GM12878 (cell line): ENCODE measurements around the gene TMEM163. TPM values are rescaled to one million over a fixed set of nuclear protein-coding genes. Genes with fewer than 3 reads are reported as not detected.

Experiments
- ATAC-seq: fragments of 200-7000 bp; cut with Tn5 transposase; 3 replicates; pipeline ENCODE4 v1.9.1; 2020; ENCODE audit warnings: mild to moderate bottlenecking, moderate library complexity
- BruUV-seq: library from RNA; stranded (reverse); fragments of 400-500 nt; replicated peaks from 2 replicates; lab custom pipeline; 2021; lab: Mats Ljungman, UMichigan
- CTCF ChIA-PET: fragments of 300-600 bp; sonication (Branson Sonifier 250); formaldehyde crosslinking; extraction: SDS; loops from one replicate; lab custom pipeline; 2021; ENCODE audit warnings: inconsistent platforms; lab: Yijun Ruan, JAX
- POLR2A ChIA-PET: fragments of 350-600 bp; formaldehyde crosslinking; extraction: SDS; loops from one replicate; lab custom pipeline; 2021; ENCODE audit warnings: inconsistent platforms; lab: Charles Lee
- RAD21 ChIA-PET: fragments of 300-600 bp; sonication (Branson Sonifier 250); formaldehyde crosslinking; loops from one replicate; lab custom pipeline; 2023; ENCODE audit warnings: antibody characterized with exemption; ENCODE audit not compliant: unreplicated experiment; lab: Charles Lee
- SMC1A ChIA-PET: fragments of 300-600 bp; sonication (Branson Sonifier 250); formaldehyde crosslinking; loops from one replicate; lab custom pipeline; 2023; ENCODE audit not compliant: unreplicated experiment, uncharacterized antibody; lab: Charles Lee
- DNase-seq: peaks from one replicate; pipeline ENCODE4 v3.0.0-alpha.2; 2011; ENCODE audit warnings: low read depth, low spot score
- FAIRE-seq: peaks from 3 replicates; lab custom pipeline; 2011; peaks lifted over from hg19 to GRCh38; lab: Jason Lieb, UNC
- H2AFZ ChIP-seq: 2 replicates; pipeline ENCODE4 v1.6.0; 2011; ENCODE audit warnings: low read depth, low read length, control low read depth; ENCODE audit not compliant: control insufficient read depth
- H3K27ac ChIP-seq: 2 replicates; pipeline ENCODE4 v1.5.1; 2011; ENCODE audit warnings: control low read depth; ENCODE audit not compliant: control insufficient read depth, insufficient read depth
- H3K27me3 ChIP-seq, 2 experiments: replicated peaks in 1 of 2; 2 replicates each; pipeline versions ENCODE4 v1.6.0 to v1.6.1; 2011; ENCODE audit warnings: low read length in 1 of 2; ENCODE audit not compliant: control insufficient read depth in 2 of 2, insufficient read depth in 2 of 2
- H3K36me3 ChIP-seq, 2 experiments: 2 replicates each; pipeline ENCODE4 v1.5.1; 2011; ENCODE audit warnings: low read length in 1 of 2; ENCODE audit not compliant: control insufficient read depth in 2 of 2, insufficient read depth in 2 of 2
- H3K4me1 ChIP-seq: 2 replicates; pipeline ENCODE4 v1.6.1; 2011; ENCODE audit warnings: mild to moderate bottlenecking, low read length, moderate library complexity, mixed read lengths; ENCODE audit not compliant: control insufficient read depth, insufficient read depth
- H3K4me2 ChIP-seq: 2 replicates; pipeline ENCODE4 v1.6.0; 2011; ENCODE audit warnings: control low read depth; ENCODE audit not compliant: control insufficient read depth, insufficient read depth
- H3K4me3 ChIP-seq: fragments of 200-600 bp; sonication (generic); 2 replicates; pipeline ENCODE4 v1.5.1; 2016
- H3K79me2 ChIP-seq: 2 replicates; pipeline ENCODE4 v1.6.0; 2011; ENCODE audit warnings: low read length; ENCODE audit not compliant: control insufficient read depth, insufficient read depth
- H3K9ac ChIP-seq: 2 replicates; pipeline ENCODE4 v1.8.0; 2011; ENCODE audit warnings: low read length, control low read depth, mixed read lengths; ENCODE audit not compliant: control insufficient read depth, insufficient read depth
- H3K9me3 ChIP-seq: replicated peaks from 3 replicates; pipeline ENCODE4 v1.5.1; 2011; ENCODE audit warnings: mild to moderate bottlenecking, low read length; ENCODE audit not compliant: control insufficient read depth, insufficient read depth
- H4K20me1 ChIP-seq: 2 replicates; pipeline ENCODE4 v1.6.0; 2011; ENCODE audit not compliant: control insufficient read depth, insufficient read depth
- ASH2L ChIP-seq: fragments of 300-600, 200-600 bp; sonication (generic); IDR thresholded peaks from 2 replicates; pipeline ENCODE4 v1.6.1; 2017; ENCODE audit warnings: low read depth, mild to moderate bottlenecking, borderline replicate concordance
- ESRRA ChIP-seq: IDR thresholded peaks from 2 replicates; pipeline ENCODE4 v1.6.1; 2012; ENCODE audit warnings: mild to moderate bottlenecking, low read length, improper control_type of control experiment
- FOXK2 ChIP-seq: fragments of 450-650 bp; IDR thresholded peaks from 2 replicates; pipeline ENCODE4 v1.6.1; 2017; ENCODE audit warnings: mild to moderate bottlenecking, moderate library complexity
- GABPA ChIP-seq: IDR thresholded peaks from 2 replicates; pipeline ENCODE4 v1.6.1; 2014; ENCODE audit warnings: antibody characterized with exemption, low read depth, mild to moderate bottlenecking, inconsistent platforms
- MTA2 ChIP-seq: fragments of 450-650 bp; IDR thresholded peaks from 2 replicates; pipeline ENCODE4 v1.6.1; 2016; ENCODE audit warnings: low read depth, mild to moderate bottlenecking, moderate library complexity
- MYB ChIP-seq: fragments of 150-350 bp; IDR thresholded peaks from 2 replicates; pipeline ENCODE4 v1.6.1; 2014; ENCODE audit warnings: mild to moderate bottlenecking, low read depth, low read length, borderline replicate concordance
- NFIC ChIP-seq: IDR thresholded peaks from 2 replicates; pipeline ENCODE4 v1.6.1; 2012; ENCODE audit warnings: low read depth, mild to moderate bottlenecking, inconsistent platforms, low read length, moderate library complexity
- NFYA ChIP-seq: IDR thresholded peaks from 2 replicates; pipeline ENCODE4 v1.6.1; 2011; ENCODE audit warnings: low read depth, mild to moderate bottlenecking, low read length, improper control_type of control experiment, borderline replicate concordance
- RCOR1 ChIP-seq: conservative IDR thresholded peaks from 2 replicates; pipeline ENCODE4 v1.6.1; 2012; ENCODE audit warnings: low read depth, low read length, improper control_type of control experiment
- SIN3A ChIP-seq: IDR thresholded peaks from 2 replicates; pipeline ENCODE4 v1.6.1; 2012; ENCODE audit warnings: low read depth, low read length, improper control_type of control experiment
- TAF1 ChIP-seq: IDR thresholded peaks from 2 replicates; pipeline ENCODE4 v1.6.1; 2011; ENCODE audit warnings: mild to moderate bottlenecking, low read depth, low read length, borderline replicate concordance
- TCF12 ChIP-seq: IDR thresholded peaks from 2 replicates; pipeline ENCODE4 v1.6.1; 2011; ENCODE audit warnings: low read depth, mild to moderate bottlenecking, low read length
- TCF3 ChIP-seq: IDR thresholded peaks from 2 replicates; pipeline ENCODE4 v1.6.1; 2012; ENCODE audit warnings: low read depth, mild to moderate bottlenecking, low read length, borderline replicate concordance; ENCODE audit not compliant: insufficient read depth
- WGBS: methylation state at CpG from one replicate; pipeline ENCODE4 v1.1.6; 2016; ENCODE audit warnings: low lambda C conversion rate; ENCODE audit not compliant: insufficient replicate concordance, insufficient coverage; ENCODE audit errors: missing lambda C conversion rate; 5-methylcytosine and 5-hydroxymethylcytosine counted together
- in situ Hi-C: fragments of 300-500 bp; cut with MboI; formaldehyde crosslinking; loops from 9 replicates; pipeline ENCODE4 v1.14.3; 2018; ENCODE audit warnings: mixed read lengths
- intact Hi-C: fragments of 100-400 bp; cut with micrococcal nuclease; formaldehyde crosslinking; loops from one replicate; pipeline ENCODE4 v1.14.2; 2022; ENCODE audit not compliant: unreplicated experiment
- polyA plus RNA-seq, 11 experiments: library from polyadenylated mRNA; depleted of rRNA in 4 of 11; unstranded in 6 of 11; stranded (reverse) in 5 of 11; fragments of >200 nt; fragmentation: Nextera tagmentation in 4 of 11; fragmentation: Illumina TruSeq in 1 of 11; extraction: Ambion mirVana in 4 of 11; extraction: Trizol in 1 of 11; gene quantifications; 1 replicate in 1 of 11; 2 replicates in 10 of 11; pipeline versions ENCODE4 v1.2.1 to v1.2.3, GENCODE V29; 2011 to 2016; ENCODE audit warnings: inconsistent platforms in 2 of 11, missing spikeins in 2 of 11, low read depth in 1 of 11
- total RNA-seq, 4 experiments: library from RNA; depleted of rRNA in 3 of 4; stranded (reverse); fragments of >200 nt in 3 of 4; fragmentation: Illumina TruSeq in 1 of 4; extraction: Trizol in 1 of 4; gene quantifications; 2 replicates each; pipeline versions ENCODE4 v1.2.1 to v1.2.3, GENCODE V29; 2013 to 2021
- TF ChIP-seq, protein P1 (sequence below): fragments of 450-650 bp; IDR thresholded peaks from 2 replicates; pipeline ENCODE4 v1.6.1; 2014; ENCODE audit warnings: mild to moderate bottlenecking
- TF ChIP-seq, protein P2 (sequence below): fragments of 150-350 bp; IDR thresholded peaks from 2 replicates; pipeline ENCODE4 v1.6.1; 2016; ENCODE audit warnings: low read depth, low read length
- TF ChIP-seq, protein P3 (sequence below): fragments of 450-650 bp; IDR thresholded peaks from 2 replicates; pipeline ENCODE4 v1.6.1; 2018; ENCODE audit warnings: borderline replicate concordance, mild to moderate bottlenecking; ENCODE audit not compliant: partially characterized antibody
- TF ChIP-seq, protein P4 (sequence below), 3 experiments: IDR thresholded peaks in 2 of 3; conservative IDR thresholded peaks in 1 of 3; 2 replicates each; pipeline ENCODE4 v1.5.1; 2011; ENCODE audit warnings: low read depth in 3 of 3, low read length in 3 of 3, mild to moderate bottlenecking in 3 of 3, control low read depth in 2 of 3, moderate library complexity in 2 of 3, inconsistent platforms in 1 of 3, mixed read lengths in 1 of 3; ENCODE audit not compliant: control insufficient read depth in 2 of 3, insufficient read depth in 1 of 3; ENCODE audit errors: extremely low read depth in 1 of 3

The TMEM163 gene
- total and polyA plus RNA-seq, 10 of the 15 experiments (the other 5 are each of a cell fraction or from before 2014, with no cell fraction given): 0.05 to 0.11 (median 0.07) TPM; not detected in 4

DNA sequence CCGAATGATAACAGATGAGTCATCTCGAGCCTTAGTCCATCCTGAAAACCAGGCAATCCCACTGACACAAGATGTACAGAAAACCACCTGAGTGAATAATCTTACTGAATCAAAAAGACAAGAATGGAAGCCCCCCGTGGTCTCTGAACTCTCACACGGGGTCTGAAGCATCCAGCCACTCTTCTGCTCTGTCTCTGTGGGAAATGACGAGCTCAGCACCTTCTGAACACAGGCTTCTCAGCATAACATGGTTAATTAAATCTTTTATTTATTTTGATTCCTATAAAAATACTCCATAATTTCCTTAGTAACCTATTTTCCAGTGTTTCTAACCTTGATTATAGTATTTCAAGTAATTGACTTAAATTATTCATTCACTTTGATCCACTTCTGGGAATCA lies 203.7 kb downstream of the TMEM163 start:
- Histone ChIP-seq H3K4me1 (no peaks in the 10 kb centered on the region), H3K79me2 (no peaks in the 10 kb centered on the region), H3K27me3 (peaks cover 0 to 1% of the 10 kb centered on the region in 2 experiments; a peak in 2 of 4 replicates), H3K4me2 (no peak overlapping the region), H3K9me3 (no peaks in the 10 kb centered on the region), H4K20me1 (no peaks in the 10 kb centered on the region), H3K9ac (no peak overlapping the region), H3K36me3 (no peaks in the 10 kb centered on the region), H3K27ac (no peak overlapping the region), H3K4me3 (no peak overlapping the region), H2AFZ (no peak overlapping the region)
- RAD21 ChIA-PET: no interaction called here
- CTCF ChIA-PET: no interaction called here
- intact Hi-C loops: no loop called here
- FAIRE-seq (no peak), ATAC-seq (no peak), DNase-seq (no peak)
- SMC1A ChIA-PET: no interaction called here
- BruUV-seq: no TSS peak
- WGBS: 11% methylated on average over 5 of the region's 5 CpGs
- POLR2A ChIA-PET: no interaction called here
- in situ Hi-C loops: no loop called here
- TF ChIP-seq NFYA (no peak), ASH2L (no peak), ESRRA (no peak), TCF3 (no peak), GABPA (no peak), NFIC (no peak), SIN3A (no peak), TCF12 (no peak), MYB (no peak), MTA2 (no peak), TAF1 (no peak), RCOR1 (no peak), FOXK2 (no peak)
- TF ChIP-seq, protein P1, sequence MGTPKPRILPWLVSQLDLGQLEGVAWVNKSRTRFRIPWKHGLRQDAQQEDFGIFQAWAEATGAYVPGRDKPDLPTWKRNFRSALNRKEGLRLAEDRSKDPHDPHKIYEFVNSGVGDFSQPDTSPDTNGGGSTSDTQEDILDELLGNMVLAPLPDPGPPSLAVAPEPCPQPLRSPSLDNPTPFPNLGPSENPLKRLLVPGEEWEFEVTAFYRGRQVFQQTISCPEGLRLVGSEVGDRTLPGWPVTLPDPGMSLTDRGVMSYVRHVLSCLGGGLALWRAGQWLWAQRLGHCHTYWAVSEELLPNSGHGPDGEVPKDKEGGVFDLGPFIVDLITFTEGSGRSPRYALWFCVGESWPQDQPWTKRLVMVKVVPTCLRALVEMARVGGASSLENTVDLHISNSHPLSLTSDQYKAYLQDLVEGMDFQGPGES: no peak
- TF ChIP-seq, protein P2, sequence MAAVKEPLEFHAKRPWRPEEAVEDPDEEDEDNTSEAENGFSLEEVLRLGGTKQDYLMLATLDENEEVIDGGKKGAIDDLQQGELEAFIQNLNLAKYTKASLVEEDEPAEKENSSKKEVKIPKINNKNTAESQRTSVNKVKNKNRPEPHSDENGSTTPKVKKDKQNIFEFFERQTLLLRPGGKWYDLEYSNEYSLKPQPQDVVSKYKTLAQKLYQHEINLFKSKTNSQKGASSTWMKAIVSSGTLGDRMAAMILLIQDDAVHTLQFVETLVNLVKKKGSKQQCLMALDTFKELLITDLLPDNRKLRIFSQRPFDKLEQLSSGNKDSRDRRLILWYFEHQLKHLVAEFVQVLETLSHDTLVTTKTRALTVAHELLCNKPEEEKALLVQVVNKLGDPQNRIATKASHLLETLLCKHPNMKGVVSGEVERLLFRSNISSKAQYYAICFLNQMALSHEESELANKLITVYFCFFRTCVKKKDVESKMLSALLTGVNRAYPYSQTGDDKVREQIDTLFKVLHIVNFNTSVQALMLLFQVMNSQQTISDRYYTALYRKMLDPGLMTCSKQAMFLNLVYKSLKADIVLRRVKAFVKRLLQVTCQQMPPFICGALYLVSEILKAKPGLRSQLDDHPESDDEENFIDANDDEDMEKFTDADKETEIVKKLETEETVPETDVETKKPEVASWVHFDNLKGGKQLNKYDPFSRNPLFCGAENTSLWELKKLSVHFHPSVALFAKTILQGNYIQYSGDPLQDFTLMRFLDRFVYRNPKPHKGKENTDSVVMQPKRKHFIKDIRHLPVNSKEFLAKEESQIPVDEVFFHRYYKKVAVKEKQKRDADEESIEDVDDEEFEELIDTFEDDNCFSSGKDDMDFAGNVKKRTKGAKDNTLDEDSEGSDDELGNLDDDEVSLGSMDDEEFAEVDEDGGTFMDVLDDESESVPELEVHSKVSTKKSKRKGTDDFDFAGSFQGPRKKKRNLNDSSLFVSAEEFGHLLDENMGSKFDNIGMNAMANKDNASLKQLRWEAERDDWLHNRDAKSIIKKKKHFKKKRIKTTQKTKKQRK: no peak
- TF ChIP-seq, protein P3, sequence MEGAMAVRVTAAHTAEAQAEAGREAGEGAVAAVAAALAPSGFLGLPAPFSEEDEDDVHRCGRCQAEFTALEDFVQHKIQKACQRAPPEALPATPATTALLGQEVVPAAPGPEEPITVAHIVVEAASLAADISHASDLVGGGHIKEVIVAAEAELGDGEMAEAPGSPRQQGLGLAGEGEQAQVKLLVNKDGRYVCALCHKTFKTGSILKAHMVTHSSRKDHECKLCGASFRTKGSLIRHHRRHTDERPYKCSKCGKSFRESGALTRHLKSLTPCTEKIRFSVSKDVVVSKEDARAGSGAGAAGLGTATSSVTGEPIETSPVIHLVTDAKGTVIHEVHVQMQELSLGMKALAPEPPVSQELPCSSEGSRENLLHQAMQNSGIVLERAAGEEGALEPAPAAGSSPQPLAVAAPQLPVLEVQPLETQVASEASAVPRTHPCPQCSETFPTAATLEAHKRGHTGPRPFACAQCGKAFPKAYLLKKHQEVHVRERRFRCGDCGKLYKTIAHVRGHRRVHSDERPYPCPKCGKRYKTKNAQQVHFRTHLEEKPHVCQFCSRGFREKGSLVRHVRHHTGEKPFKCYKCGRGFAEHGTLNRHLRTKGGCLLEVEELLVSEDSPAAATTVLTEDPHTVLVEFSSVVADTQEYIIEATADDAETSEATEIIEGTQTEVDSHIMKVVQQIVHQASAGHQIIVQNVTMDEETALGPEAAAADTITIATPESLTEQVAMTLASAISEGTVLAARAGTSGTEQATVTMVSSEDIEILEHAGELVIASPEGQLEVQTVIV: no peak
- TF ChIP-seq, protein P4, sequence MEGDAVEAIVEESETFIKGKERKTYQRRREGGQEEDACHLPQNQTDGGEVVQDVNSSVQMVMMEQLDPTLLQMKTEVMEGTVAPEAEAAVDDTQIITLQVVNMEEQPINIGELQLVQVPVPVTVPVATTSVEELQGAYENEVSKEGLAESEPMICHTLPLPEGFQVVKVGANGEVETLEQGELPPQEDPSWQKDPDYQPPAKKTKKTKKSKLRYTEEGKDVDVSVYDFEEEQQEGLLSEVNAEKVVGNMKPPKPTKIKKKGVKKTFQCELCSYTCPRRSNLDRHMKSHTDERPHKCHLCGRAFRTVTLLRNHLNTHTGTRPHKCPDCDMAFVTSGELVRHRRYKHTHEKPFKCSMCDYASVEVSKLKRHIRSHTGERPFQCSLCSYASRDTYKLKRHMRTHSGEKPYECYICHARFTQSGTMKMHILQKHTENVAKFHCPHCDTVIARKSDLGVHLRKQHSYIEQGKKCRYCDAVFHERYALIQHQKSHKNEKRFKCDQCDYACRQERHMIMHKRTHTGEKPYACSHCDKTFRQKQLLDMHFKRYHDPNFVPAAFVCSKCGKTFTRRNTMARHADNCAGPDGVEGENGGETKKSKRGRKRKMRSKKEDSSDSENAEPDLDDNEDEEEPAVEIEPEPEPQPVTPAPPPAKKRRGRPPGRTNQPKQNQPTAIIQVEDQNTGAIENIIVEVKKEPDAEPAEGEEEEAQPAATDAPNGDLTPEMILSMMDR (IDR thresholded peaks at IDR 0.05 in 2 of 3, conservative IDR thresholded peaks at IDR 0.05 in 1 of 3; ENCODE audit: control insufficient read depth in 2 of 3, extremely low read depth in 1 of 3, insufficient read depth in 1 of 3, low read depth in 3 of 3, low read length in 3 of 3): no peak
